ENCODE measurements around the gene NAT14.
"Not testable (repeated sequence)": the region's sequence is repeated elsewhere in the genome, so short reads cannot be mapped to it uniquely, and the experiment has no call there.

Gene NAT14
- total RNA-seq = 3.9 to 4.1 reads per million in 2 donors

GRCh38 chr19:55484593-55485438, at the start of gene NAT14:
Gene NAT14 (plus strand): TSS chr19:55485188. CDS start chr19:55485709, 521 bp downstream.
- DNase-seq = peak; percentile 59

DNA sequence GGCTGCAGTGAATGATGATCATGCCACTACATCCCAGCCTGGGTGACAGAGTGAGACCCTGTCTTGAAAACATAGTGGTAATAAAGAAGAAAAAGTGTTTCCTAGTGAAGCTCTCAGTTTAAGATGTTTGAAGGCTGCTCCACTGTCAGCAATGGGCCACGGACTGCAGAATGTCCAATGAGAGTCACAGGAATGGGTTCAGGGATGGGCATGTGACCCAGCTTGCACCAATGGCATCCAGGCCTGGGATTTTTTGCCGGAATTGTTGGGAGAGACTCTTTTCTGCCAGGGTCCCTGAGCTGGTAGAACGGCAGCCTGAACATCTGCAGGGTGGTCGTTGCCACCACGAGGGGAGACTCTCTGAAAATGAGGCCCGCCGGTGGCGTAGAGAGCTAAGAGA, 48.1 kb upstream of the NAT14 start:
- DNase-seq = no peak

DNA sequence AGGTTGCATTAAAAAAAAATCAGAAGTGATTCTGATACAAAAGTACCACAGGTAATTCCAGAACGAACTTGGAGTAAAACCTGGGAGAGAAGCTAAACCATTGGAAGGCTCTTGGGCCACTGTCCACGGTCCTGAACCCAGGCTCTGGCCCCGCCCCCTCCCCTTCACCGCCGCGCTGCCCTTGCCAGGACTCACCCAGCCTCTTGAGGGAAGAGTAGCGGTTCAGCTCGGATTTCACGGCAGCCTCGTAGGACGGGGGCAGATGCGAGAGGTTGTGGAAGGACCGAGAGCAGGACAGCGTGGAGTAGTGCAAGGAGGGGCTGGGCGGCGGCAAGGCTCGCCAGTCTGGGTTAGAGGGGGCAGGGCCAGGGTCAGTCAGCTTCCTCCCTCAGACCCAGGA, 47.6 kb upstream of the NAT14 start:
- no peak for DNase-seq

GRCh38 chr19:55439052-55439451, 45.9 kb upstream of the NAT14 start:
- DNase-seq = no peak

DNA sequence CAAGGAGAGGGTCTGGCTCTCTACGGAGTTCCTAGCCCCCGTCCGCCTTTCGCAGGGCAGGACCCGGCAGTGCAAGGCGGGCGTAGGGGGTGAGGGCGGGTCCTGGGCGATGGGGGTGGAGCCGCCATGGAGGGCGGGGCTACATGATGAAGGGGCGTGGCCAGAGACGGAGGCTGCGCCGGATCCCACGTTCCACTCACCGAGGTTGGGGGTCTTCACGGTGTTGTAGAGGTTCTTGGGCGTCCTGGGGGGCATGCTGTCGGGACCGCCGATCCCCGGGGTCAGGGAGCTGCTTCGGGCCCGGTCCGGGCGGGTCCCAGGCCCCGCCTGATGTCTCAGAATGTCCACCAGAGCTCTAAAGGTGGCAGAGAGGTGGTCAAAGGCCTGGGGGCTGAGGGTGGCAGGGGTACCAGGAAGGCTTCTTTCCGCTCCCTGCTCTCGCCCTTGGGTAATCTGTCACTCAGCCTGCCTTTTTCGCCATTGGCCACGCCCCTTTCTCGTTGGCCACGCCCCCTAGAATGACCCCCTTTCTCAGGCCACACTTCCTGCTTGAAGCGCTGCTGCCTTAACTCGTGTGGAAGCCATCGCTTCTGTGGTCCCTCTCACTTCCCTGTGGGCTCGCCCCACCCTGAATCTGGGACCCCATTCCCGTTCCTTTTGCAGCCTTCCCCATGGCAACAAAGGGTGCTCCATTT, 44.4 kb upstream of the NAT14 start:
- no peak for DNase-seq

GRCh38 chr19:55441319-55441691, 43.7 kb upstream of the NAT14 start:
- DNase-seq = no peak

GRCh38 chr19:55441692-55442321, 43.2 kb upstream of the NAT14 start:
- DNase-seq = no peak

DNA sequence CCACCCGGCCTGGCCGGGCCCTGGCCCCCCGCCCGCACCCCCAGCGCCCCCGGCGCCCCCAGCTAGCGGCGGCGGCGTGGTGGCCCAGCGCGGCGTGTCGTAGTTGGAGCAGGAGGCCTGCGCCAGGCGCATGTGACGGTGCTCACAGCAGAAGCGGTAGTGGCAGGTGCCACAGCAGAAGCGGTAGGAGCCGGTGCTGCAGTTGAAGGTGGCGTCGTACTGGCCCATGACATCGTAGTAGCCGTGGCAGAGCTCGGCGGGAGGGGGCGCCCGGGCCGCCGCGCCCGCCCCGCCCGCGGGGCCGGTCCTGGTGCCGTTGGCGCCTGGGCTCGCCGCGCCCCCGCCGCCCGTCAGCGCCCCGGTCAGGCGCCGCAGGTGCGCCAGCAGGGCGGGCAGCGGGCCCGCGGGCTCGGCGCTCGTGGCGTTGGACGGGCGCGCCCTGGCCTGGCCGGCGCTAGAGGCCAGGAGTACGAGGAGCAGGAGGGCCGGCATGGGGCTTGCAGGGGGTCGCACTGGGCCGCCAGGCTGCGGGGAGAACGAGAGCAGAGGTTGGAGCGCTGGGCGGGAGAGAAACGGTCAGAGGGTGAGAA, 42.5 kb upstream of the NAT14 start:
- DNase-seq = no peak

DNA sequence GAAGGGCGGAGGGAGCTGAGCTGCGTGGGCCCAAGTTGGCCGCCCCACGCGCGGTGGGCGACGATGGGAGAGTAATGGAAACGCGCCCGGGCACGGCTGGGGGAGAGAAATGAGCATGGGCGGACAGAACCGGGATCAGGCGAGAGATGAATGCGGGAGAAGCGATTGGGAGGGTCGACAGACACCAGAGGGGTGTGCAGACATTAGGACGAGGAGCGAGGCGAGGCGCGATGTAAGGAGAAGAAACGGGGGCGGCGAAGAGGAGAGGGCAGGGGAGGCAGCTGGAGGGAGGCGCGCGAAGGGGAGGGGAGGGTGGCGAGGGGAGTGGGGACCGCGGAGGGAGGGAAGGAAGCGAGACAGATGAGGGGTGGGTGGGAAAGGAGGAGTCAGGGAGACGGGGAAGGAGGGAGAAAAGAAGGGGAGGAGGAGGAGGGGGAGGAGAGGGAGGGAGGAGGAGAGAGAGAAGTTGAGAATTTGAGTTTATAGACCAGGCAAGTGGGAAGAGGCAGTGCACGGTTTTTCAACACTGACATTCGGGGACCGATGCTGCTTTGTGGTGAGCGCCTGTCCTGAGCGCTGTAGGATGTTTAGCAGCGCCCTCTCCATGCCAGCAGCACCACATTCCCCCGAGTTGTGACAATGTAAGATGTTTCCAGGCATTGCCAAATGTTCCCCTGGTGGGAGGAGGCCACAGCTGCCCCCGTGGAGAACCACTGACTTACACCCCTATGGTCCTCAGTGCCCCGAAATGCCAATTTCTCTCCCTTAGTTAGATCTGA, 41.8 kb upstream of the NAT14 start, which contains the start of gene SHISA7:
Gene SHISA7, minus strand, starts transcription at position 256 of the 779 bp plus-strand sequence. CDS start 437 bp downstream, outside the sequence.
- no peak for DNase-seq

- no peak for DNase-seq
Observed at GRCh38 chr19:55443824-55444480, 41.0 kb upstream of the NAT14 start.

- DNase-seq = no peak
Observed at GRCh38 chr19:55444646-55445045, 40.3 kb upstream of the NAT14 start.

DNA sequence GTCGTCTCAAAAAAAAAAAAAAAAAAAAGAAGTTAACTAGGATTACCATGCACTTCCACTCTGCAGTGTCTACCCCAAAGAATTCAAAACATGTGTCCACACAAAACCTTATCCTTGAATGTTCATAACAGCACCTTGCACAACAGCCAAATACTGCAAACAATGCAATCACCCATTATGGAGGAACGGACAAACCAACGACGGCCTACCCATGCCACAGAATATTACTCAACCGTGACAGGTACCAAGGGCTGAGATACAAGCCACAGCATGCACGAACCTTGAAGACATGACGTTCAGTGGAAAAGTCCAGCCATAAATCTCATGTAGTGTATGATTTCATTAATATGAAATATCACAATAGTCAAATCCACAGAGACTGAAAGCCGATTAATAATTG, 38.9 kb upstream of the NAT14 start:
- no peak for DNase-seq

DNA sequence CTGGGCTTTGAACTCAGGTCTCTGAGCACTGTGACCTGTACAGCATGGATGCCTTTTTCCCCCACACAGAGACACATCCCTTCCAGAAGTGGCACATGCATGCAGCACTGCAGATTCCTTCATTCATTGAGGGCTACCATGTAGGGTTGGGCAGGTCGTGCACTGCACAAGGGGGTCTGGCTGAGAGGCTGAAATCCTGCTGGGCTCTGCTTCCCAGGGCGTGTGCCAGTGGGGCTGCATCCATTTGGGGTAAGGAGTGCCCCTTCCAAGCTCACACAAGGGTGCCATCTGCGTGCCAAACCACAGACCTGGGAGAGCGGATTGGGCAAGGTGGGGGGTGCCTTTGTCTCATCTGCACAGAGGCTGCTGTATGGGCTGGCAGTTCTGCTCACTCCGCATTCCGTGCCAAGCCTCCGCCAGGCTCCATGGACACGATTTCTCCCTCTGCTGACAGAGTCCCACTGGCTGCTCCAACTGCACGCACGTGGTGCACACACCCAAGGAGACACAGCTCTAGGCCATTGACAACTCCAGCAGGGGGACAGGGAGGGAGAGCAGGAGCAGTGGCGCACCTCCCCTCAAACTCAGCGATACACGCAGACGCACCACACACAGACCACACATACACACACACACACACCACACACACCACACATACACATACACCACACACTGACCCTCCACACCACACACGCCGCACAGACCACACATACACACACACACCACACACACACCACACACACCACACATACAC, 37.4 kb upstream of the NAT14 start:
- no peak for DNase-seq

GRCh38 chr19:55448175-55448490, 36.9 kb upstream of the NAT14 start:
- not testable (repeated sequence) for DNase-seq

GRCh38 chr19:55449469-55449868, 35.5 kb upstream of the NAT14 start:
- no peak for DNase-seq

GRCh38 chr19:55451163-55451964, 33.6 kb upstream of the NAT14 start:
- DNase-seq = no peak

DNA sequence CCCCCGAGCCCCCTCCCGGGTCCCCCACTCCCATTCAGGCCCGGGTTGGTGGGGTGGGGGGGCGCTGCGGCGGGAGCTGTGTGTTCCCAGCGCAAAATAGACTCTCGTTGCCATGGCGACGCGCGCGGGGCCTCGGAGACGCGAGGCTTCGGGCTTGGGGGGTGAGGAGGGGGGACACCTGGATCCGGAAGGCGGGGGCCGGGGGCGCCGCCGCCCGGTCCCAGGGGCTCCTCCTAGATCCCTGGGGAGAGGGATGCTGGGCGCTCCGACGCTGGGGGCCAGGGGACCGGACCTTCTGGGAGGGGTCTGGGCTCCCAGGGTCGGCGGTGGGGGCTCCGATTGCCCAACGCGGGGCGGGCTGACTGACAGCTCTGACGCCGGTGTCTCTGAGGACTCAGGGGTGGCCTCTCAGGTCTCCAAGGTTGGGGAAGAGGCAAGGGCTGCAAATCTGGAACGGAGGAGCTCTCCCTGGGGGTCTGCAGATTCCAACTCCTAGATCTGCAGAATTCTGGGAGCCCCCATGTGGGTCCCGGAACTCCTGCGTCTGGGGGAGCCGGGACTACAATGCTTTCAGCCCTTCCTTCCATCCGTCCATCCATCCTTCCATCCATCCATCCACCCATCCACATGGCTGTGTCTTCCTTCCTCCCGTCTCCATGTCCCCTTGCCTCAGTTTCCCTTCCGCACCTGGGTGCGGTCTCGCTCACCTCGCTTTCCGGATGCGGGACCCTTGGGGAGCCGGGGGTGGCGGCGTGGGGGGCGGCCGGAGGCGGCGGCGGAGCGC, 32.8 kb upstream of the NAT14 start:
- peak; percentile 28 for DNase-seq

DNA sequence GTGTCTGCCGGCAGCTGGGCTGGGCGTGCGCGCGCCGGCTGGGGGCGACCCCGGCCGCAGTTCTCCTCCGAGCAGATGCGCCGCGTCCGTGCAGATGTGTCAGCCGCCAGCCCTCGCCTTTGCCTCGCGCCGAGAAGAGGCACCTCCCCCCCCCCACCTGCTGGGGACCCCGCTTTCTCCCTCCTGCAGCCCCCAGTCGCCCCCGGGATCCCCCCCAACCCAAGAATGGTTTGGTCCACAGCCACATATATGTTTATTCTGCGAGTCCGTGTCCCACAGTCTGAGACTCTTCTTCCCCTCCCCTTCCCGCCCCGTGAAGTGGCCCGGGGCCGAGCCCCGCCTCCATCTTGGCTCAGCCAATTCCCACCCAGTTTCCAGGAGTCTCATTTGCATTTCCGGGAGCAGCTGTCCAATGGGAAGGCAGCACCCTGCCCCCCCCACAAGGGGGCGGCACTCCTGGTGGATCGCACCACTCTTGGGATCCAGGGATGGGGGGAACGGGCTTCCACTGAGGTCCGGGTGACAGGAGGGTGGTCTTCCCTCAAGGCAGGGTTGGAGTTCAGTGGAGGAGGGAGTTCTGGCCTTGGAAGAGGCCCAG, 32.1 kb upstream of the NAT14 start:
- no peak for DNase-seq

Data from T-helper 9 cell (primary cell).